Measurements from ENCODE around the gene CARD11. TPM values are rescaled to one million over a fixed set of nuclear protein-coding genes. Genes with fewer than 3 reads are reported as not detected.

CARD11 gene
- total and polyA plus RNA-seq, 2 of the 13 experiments (the other 11 are each of a cell fraction or from before 2014, with no cell fraction given) = 0.04 TPM; not detected in 1

GRCh38 chr7:3005257-3005656 lies 38.4 kb downstream of the CARD11 start (continued):
- TF ChIP-seq ZNF558 (CRISPR knock-in tag; IDR thresholded peaks at IDR 0.05; ENCODE audit: borderline replicate concordance) (no peak), ATAD3A (CRISPR knock-in tag; IDR thresholded peaks at IDR 0.05) (no peak), TGIF2 (CRISPR knock-in tag; IDR thresholded peaks at IDR 0.05) (no peak)

GRCh38 chr7:3003936-3004335 lies 39.7 kb downstream of the CARD11 start:
- in situ Hi-C loops (cut with HindIII; ENCODE audit: extremely low pct_ligation_motif_present, low pct_unique_long_range_greater_than_20kb) = no loop called here
- Histone ChIP-seq H3K36me3 (replicated peaks in 1 of 2; ENCODE audit: control insufficient read depth in 1 of 2, insufficient read depth in 2 of 2, low read length in 2 of 2) (no peaks in the 10 kb centered on the region), H3K9ac (ENCODE audit: insufficient read depth, low read depth, low read length) (no peak overlapping the region), H3K4me3 (replicated peaks in 1 of 3; ENCODE audit: insufficient read depth in 1 of 3, low read depth in 2 of 3, low read length in 3 of 3) (no peak overlapping the region), H3K4me2 (ENCODE audit: low read depth, low read length) (no peak overlapping the region), H3K4me1 (ENCODE audit: insufficient read depth, low read length) (peaks cover 13% of the 10 kb centered on the region), H2AFZ (ENCODE audit: low read length) (no peak overlapping the region), H4K20me1 (ENCODE audit: insufficient read depth, low read length) (no peaks in the 10 kb centered on the region), H3K9me3 (ENCODE audit: low read length) (no peaks in the 10 kb centered on the region), H3K27ac (ENCODE audit: extremely low read length, insufficient read depth, low read length) (no peak overlapping the region), H3K79me2 (ENCODE audit: insufficient read depth, low read length) (no peaks in the 10 kb centered on the region), H3K27me3 (ENCODE audit: control insufficient read depth in 1 of 2, insufficient read depth in 2 of 2, low read length in 2 of 2) (0 out of 5 replicates have a peak, but pooled peaks cover 0 to 3% of the 10 kb centered on the region in 2 experiments)
- no peak for FAIRE-seq
- no peak for DNase-seq (ENCODE audit: low spot score)
- no TSS peak for BruUV-seq (replicated peaks)
- WGBS (ENCODE audit: low lambda C conversion rate) = 61% methylated on average over 13 of the region's 13 CpGs
- no peak for ATAC-seq
- TF ChIP-seq NFKB2 (CRISPR knock-in tag; IDR thresholded peaks at IDR 0.05; ENCODE audit: borderline replicate concordance) = no peak
- TF ChIP-seq SMARCE1 (IDR thresholded peaks at IDR 0.05; ENCODE audit: borderline replicate concordance) = no peak
- TF ChIP-seq CCDC6 (CRISPR knock-in tag; IDR thresholded peaks at IDR 0.05) = no peak
- TF ChIP-seq ZNF740 (CRISPR knock-in tag; IDR thresholded peaks at IDR 0.05) = no peak
- intact Hi-C loops (cut with micrococcal nuclease; ENCODE audit: unreplicated experiment) = no loop called here
- CTCF ChIA-PET (ENCODE audit: low intra/inter-chr PET ratio, low total read pairs) = no interaction called here
- POLR2A ChIA-PET = no interaction called here

GRCh38 chr7:3002631-3003030 lies 41.0 kb downstream of the CARD11 start:
- H3K9me3 ChIP-seq (ENCODE audit: low read length) = no peaks in the 10 kb centered on the region
- no peak overlapping the region for H3K9ac ChIP-seq (ENCODE audit: insufficient read depth, low read depth, low read length)
- H3K4me2 ChIP-seq (ENCODE audit: low read depth, low read length) = no peak overlapping the region
- WGBS (ENCODE audit: low lambda C conversion rate) = 43% methylated on average over 6 of the region's 7 CpGs
- no peak overlapping the region for H3K27ac ChIP-seq (ENCODE audit: extremely low read length, insufficient read depth, low read length)
- H3K4me1 ChIP-seq (ENCODE audit: insufficient read depth, low read length) = peaks cover 26% of the 10 kb centered on the region
- DNase-seq (ENCODE audit: low spot score) (no peak), ATAC-seq (no peak), FAIRE-seq (no peak)
- H4K20me1 ChIP-seq (ENCODE audit: insufficient read depth, low read length) = no peaks in the 10 kb centered on the region
- CTCF ChIA-PET (ENCODE audit: low intra/inter-chr PET ratio, low total read pairs) = no interaction called here
- H2AFZ ChIP-seq (ENCODE audit: low read length) = no peak overlapping the region
- H3K79me2 ChIP-seq (ENCODE audit: insufficient read depth, low read length) = no peaks in the 10 kb centered on the region
- intact Hi-C loops (cut with micrococcal nuclease; ENCODE audit: unreplicated experiment) = no loop called here
- no peaks in the 10 kb centered on the region for H3K36me3 ChIP-seq (replicated peaks in 1 of 2; ENCODE audit: control insufficient read depth in 1 of 2, insufficient read depth in 2 of 2, low read length in 2 of 2)
- BruUV-seq (replicated peaks) = no TSS peak
- in situ Hi-C loops (cut with HindIII; ENCODE audit: extremely low pct_ligation_motif_present, low pct_unique_long_range_greater_than_20kb) = no loop called here
- TF ChIP-seq ZNF629 (CRISPR knock-in tag; conservative IDR thresholded peaks at IDR 0.05) (no peak), ETV6 (CRISPR knock-in tag; conservative IDR thresholded peaks at IDR 0.05) (no peak), ZNF34 (CRISPR knock-in tag; IDR thresholded peaks at IDR 0.05; ENCODE audit: borderline replicate concordance) (no peak), SALL1 (CRISPR knock-in tag; IDR thresholded peaks at IDR 0.05) (no peak), PHF5A (CRISPR knock-in tag; IDR thresholded peaks at IDR 0.05; ENCODE audit: low read depth, unreplicated experiment) (no peak), SYNCRIP (IDR thresholded peaks at IDR 0.05; ENCODE audit: insufficient read depth, low read depth, low read length) (no peak), MLX (CRISPR knock-in tag; IDR thresholded peaks at IDR 0.05) (no peak)
- 0 out of 5 replicates have a peak, but pooled peaks cover 0 to 3% of the 10 kb centered on the region in 2 experiments for H3K27me3 ChIP-seq (ENCODE audit: control insufficient read depth in 1 of 2, insufficient read depth in 2 of 2, low read length in 2 of 2)
- POLR2A ChIA-PET = no interaction called here
- H3K4me3 ChIP-seq (replicated peaks in 1 of 3; ENCODE audit: insufficient read depth in 1 of 3, low read depth in 2 of 3, low read length in 3 of 3) = no peak overlapping the region
